Measurements from ENCODE around the gene PRKAA2.

PRKAA2 gene

DNA sequence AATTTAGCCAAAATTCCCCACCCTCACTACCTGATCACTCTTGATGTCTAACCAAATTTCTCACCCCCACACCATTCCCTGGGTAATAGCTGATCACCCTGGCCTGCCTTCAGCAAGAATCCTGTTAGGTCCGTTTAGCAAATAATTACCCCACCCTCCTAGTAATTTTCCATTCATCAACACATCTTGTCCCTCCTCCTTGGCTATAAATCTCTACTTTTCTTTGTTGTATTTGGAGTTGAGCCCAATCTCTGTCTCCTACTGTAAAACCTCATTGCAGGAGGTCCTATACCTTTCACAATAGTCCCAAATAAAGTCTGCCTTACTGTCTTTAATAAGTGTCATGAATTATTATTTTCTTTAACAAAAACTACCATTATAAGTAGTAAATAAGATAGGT lies 6.9 kb upstream of the PRKAA2 start:
- Histone ChIP-seq H3K36me3 (ENCODE audit: control insufficient read depth, insufficient read depth, low read length) (no peaks in the 10 kb centered on the region), H3K9ac (ENCODE audit: low read length) (no peak overlapping the region), H3K27me3 (ENCODE audit: control insufficient read depth, insufficient read depth, low read length) (peaks cover under 1% of the 10 kb centered on the region), H3K4me1 (ENCODE audit: control insufficient read depth, insufficient read depth, low read length) (no peaks in the 10 kb centered on the region), H3K4me3 (ENCODE audit: low read length) (no peak overlapping the region), H3K9me3 (ENCODE audit: control insufficient read depth, low read length) (no peaks in the 10 kb centered on the region)

DNA sequence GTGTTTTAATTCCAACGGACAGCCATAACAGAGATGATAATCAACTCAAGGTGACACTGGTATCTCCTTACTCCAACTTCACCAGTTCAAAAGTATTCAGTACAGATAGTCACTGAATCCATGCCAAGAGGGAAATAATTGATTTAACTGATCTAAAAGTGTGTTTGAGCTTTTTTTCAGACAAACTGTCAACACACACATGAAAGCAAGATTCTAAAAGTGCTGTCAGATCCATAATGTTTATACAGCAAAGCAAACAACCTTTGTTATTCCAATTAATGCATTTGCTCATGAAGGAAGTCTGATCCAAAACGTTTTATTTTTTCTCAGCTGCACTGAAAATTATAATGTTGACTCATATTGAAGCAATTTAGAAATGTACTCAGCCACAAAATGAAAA lies 5.9 kb upstream of the PRKAA2 start:
- Histone ChIP-seq H3K9ac (ENCODE audit: low read length) (no peak overlapping the region), H3K36me3 (ENCODE audit: control insufficient read depth, insufficient read depth, low read length) (no peaks in the 10 kb centered on the region), H3K4me1 (ENCODE audit: control insufficient read depth, insufficient read depth, low read length) (no peaks in the 10 kb centered on the region), H3K27me3 (ENCODE audit: control insufficient read depth, insufficient read depth, low read length) (peaks cover 3% of the 10 kb centered on the region), H3K9me3 (ENCODE audit: control insufficient read depth, low read length) (no peaks in the 10 kb centered on the region), H3K4me3 (ENCODE audit: low read length) (no peak overlapping the region)

DNA sequence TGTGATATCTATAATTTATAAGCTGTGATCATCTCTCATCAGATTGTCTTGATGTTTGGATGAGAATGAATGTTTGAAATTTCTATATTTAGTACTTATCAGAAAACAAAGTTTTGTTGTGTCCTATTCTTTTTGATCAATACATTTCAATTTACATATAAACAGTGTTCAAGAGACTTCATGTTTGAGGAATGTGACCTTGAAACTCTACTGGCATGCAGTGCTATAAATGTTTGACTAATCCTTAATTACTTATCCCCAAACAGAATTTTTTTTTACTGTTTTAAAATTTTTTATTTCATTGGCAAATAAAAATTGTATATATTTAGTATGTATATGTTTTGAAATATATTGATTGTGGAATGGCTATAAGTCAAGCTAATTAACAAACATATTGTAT lies 1.5 kb upstream of the PRKAA2 start:
- Histone ChIP-seq H3K27me3 (ENCODE audit: control insufficient read depth, insufficient read depth, low read length) (peaks cover 24% of the 10 kb centered on the region), H3K4me1 (ENCODE audit: control insufficient read depth, insufficient read depth, low read length) (no peaks in the 10 kb centered on the region), H3K36me3 (ENCODE audit: control insufficient read depth, insufficient read depth, low read length) (no peaks in the 10 kb centered on the region), H3K9me3 (ENCODE audit: control insufficient read depth, low read length) (no peaks in the 10 kb centered on the region), H3K9ac (ENCODE audit: low read length) (no peak overlapping the region), H3K4me3 (ENCODE audit: low read length) (no peak overlapping the region)

DNA sequence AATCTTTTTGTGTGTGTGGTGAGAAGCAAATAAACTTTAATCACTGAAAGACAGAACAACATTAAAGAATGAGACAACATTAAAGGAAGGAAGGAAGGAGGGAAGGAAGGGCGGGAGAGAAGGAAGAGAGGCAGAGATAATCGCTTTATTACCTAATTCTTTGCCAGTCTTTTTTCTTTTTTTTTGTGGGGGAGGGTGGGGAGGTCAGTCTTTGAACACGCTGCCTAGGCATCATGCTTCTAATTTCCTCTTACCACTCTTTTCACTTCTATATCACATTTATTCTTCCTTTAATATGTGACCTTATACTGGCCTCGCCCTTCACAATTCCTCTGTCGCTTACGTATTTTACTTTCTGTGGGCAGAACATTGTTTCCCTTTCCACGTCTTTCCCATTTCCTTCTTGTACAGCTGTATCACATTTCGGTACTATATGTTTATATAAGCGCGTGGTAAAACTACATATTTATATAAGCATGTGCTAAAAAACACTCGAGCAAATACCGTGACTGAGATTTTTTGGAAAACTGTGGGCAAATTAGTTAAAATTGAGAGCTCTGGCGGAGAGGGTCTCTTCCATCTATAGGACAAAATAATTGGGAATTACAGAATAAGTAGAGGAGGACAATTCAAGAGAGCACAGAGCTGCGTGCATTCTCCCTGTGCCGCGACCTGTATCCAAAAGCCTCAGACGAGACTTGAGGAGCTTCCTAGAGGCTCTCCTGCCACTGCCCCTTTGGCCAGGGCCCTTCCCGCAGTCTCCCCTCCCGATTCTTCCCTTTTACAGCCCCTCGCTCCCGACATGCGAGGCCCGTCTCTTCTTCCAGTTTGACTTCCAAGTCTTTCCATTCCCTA lies 823 bp upstream of the PRKAA2 start:
- no peaks in the 10 kb centered on the region for H3K4me1 ChIP-seq (ENCODE audit: control insufficient read depth, insufficient read depth, low read length)
- H3K9me3 ChIP-seq (ENCODE audit: control insufficient read depth, low read length), result no peaks in the 10 kb centered on the region
- peaks cover 24% of the 10 kb centered on the region for H3K27me3 ChIP-seq (ENCODE audit: control insufficient read depth, insufficient read depth, low read length)
- peak overlapping the region; percentile 55 for H3K9ac ChIP-seq (ENCODE audit: low read length)
- H3K36me3 ChIP-seq (ENCODE audit: control insufficient read depth, insufficient read depth, low read length), result no peaks in the 10 kb centered on the region
- H3K4me3 ChIP-seq (ENCODE audit: low read length), result peak overlapping the region; percentile 31

DNA sequence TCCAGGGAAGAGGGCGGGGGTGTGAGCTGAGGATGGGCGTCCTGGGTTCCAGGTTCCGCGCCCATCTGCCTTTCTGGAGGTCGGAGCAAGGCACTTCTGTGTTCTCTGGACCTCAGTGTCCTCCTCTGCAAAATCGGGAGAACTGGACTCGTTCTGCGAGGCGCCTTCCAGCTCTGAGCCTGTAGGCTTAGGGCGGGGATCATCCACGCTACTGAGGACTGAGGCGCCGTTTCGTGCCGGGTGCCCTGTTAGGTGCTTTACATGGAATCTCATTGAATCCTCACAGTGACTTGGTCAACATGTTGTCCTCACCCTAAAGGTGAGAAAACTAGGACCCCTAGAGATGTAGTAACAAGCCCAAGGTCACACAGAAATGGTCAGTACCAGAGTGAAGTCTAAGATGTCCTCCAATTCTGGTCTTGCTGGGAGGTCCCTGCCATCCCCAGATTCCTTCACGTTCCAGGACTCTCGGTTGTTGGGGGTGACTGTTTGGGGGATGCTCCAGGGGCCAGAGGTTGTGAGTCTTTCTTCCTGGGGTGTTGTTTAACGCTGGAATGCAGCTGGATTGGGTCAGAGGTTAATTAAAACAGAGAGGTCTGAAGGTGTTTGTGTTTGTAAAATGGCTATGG lies 677 bp downstream of the PRKAA2 start:
- H3K4me1 ChIP-seq (ENCODE audit: control insufficient read depth, insufficient read depth, low read length), result no peaks in the 10 kb centered on the region
- no peaks in the 10 kb centered on the region for H3K36me3 ChIP-seq (ENCODE audit: control insufficient read depth, insufficient read depth, low read length)
- no peaks in the 10 kb centered on the region for H3K9me3 ChIP-seq (ENCODE audit: control insufficient read depth, low read length)
- peaks cover 24% of the 10 kb centered on the region for H3K27me3 ChIP-seq (ENCODE audit: control insufficient read depth, insufficient read depth, low read length)
- H3K4me3 ChIP-seq (ENCODE audit: low read length), result no peak overlapping the region
- peak overlapping the region; percentile 22 for H3K9ac ChIP-seq (ENCODE audit: low read length)

DNA sequence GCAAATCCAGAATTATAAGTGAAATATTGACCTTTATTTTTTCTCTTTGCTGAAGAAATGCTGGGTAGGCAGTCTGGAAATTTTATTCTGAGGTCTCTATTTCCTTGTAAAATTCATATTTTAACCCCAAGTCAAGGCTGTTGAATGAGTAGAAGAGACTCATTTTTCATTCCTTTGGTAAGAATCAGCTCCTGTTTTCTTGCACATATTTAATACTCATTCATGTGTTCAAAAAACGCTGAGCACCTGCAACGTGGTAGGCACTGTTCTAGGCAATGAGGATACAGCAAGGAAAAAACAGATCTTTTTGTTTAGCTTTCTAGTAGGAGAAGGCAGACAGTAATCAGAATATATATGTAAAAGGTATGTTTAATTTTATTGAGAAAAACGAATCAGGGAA lies 1.5 kb downstream of the PRKAA2 start:
- Histone ChIP-seq H3K4me1 (ENCODE audit: control insufficient read depth, insufficient read depth, low read length) (no peaks in the 10 kb centered on the region), H3K4me3 (ENCODE audit: low read length) (no peak overlapping the region), H3K27me3 (ENCODE audit: control insufficient read depth, insufficient read depth, low read length) (peaks cover 24% of the 10 kb centered on the region)

DNA sequence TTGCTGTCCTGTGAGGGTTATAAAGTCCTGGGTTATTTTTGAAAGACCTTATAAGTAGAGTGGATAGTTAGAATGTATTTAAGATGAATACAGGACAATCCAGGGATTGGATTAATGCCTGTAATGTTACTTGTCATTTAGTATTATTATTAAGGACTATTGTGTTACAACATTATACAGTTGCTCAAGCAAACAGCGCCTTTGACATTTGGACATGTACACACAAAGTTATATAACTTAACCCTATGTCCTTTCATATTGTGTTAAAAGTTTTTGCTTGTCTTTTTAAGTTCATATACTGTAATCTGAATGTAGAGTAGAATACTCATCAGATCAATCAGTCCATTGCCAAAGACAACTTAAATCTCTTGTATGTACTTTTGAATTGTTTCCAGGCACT lies 2.0 kb downstream of the PRKAA2 start:
- Histone ChIP-seq H3K27me3 (ENCODE audit: control insufficient read depth, insufficient read depth, low read length) (peaks cover 24% of the 10 kb centered on the region), H3K36me3 (ENCODE audit: control insufficient read depth, insufficient read depth, low read length) (no peaks in the 10 kb centered on the region), H3K4me1 (ENCODE audit: control insufficient read depth, insufficient read depth, low read length) (no peaks in the 10 kb centered on the region), H3K9me3 (ENCODE audit: control insufficient read depth, low read length) (no peaks in the 10 kb centered on the region), H3K9ac (ENCODE audit: low read length) (no peak overlapping the region), H3K4me3 (ENCODE audit: low read length) (no peak overlapping the region)

More for the DNA sequence above, 1.5 kb downstream of the PRKAA2 start:
- no peaks in the 10 kb centered on the region for H3K36me3 ChIP-seq (ENCODE audit: control insufficient read depth, insufficient read depth, low read length)
- H3K9me3 ChIP-seq (ENCODE audit: control insufficient read depth, low read length), result no peaks in the 10 kb centered on the region
- H3K9ac ChIP-seq (ENCODE audit: low read length), result no peak overlapping the region

DNA sequence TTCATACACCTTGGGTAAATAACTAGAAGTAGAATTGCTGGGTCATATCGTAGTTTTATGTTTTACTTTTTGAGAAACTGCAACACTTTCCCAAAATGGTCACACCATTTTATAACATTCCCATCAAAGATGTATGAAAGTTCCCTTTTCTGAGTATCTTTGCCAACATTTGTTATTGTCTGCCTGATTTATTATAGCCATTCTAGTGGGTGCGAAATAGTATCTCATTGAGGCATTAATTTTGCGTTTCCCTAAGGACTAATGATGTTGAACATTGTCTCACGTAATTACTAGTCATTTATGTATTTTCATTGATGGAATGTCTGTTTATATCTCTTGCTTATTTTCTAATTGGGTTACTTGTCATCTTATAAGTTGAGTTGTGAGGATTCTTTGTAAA lies 3.4 kb downstream of the PRKAA2 start:
- H3K27me3 ChIP-seq (ENCODE audit: control insufficient read depth, insufficient read depth, low read length), result peaks cover 21% of the 10 kb centered on the region
- no peaks in the 10 kb centered on the region for H3K36me3 ChIP-seq (ENCODE audit: control insufficient read depth, insufficient read depth, low read length)
- no peak overlapping the region for H3K4me3 ChIP-seq (ENCODE audit: low read length)
- no peaks in the 10 kb centered on the region for H3K4me1 ChIP-seq (ENCODE audit: control insufficient read depth, insufficient read depth, low read length)
- no peak overlapping the region for H3K9ac ChIP-seq (ENCODE audit: low read length)
- no peaks in the 10 kb centered on the region for H3K9me3 ChIP-seq (ENCODE audit: control insufficient read depth, low read length)

DNA sequence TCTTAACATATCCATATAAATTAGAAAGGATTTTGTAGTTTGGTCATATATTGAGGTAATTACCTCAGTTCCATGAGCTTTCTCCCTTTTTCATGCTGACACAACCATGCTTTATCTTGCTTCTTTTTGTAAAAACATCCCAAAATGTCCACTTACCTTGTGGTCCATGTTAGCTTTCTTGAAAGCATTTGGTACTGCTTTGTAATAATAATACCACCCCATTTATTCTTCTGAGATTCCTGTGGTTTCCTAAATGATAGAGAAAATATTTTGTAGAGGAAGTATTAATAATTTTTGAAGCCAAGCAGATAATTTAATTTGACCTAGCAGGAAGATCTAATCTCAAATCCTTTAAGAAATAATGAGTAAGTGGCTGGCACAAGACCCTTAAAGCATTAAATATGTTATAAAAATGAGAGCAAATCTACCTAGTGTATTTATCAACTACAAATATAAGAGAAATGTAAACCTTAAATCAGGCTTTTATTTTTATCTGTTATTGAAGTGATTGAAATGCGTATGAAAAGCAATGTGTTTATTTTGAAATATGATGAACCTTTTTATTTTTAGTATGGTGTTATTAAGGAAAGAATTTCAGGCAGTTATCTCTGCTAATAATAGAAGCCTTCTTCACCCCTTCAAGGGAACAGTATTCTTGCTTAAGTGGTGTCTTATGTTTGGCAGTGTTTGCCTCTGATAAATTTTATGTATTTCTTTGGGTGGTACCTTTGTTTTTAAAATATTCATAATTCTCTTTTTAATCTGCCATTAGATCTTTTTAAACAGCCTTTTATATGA lies 9.2 kb downstream of the PRKAA2 start:
- Histone ChIP-seq H3K36me3 (ENCODE audit: control insufficient read depth, insufficient read depth, low read length) (no peaks in the 10 kb centered on the region), H3K9ac (ENCODE audit: low read length) (no peak overlapping the region), H3K4me3 (ENCODE audit: low read length) (no peak overlapping the region), H3K9me3 (ENCODE audit: control insufficient read depth, low read length) (no peaks in the 10 kb centered on the region), H3K4me1 (ENCODE audit: control insufficient read depth, insufficient read depth, low read length) (no peaks in the 10 kb centered on the region), H3K27me3 (ENCODE audit: control insufficient read depth, insufficient read depth, low read length) (no peaks in the 10 kb centered on the region)

DNA sequence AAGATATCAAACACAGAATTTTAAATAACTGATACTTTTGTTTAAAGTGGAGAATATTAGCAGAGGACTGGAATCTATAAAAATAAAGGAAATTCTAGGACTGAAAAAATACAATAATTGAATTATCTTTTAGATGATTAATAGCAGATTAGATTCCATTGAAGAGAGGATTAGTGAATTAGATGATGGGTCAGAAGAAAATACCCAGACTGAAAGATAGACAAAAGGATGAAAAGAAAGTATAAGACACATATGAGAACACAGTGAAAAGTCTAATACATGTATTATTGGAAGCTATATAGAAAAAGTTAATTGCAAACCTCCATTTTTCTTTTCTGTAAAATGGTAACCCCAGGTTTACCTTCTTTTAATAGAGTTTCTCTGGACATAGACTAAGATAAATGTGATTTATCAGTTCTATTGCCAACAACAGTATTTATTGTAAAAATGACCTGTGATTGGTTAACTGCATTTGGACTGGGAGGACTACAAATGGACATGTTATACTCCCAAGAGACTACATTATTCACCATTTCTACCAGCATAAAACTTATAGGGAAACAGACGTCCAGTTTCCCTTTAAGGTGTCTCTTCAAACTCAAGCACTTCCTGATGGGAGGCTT lies 11.0 kb downstream of the PRKAA2 start:
- Histone ChIP-seq H3K4me1 (ENCODE audit: control insufficient read depth, insufficient read depth, low read length) (no peaks in the 10 kb centered on the region), H3K36me3 (ENCODE audit: control insufficient read depth, insufficient read depth, low read length) (no peaks in the 10 kb centered on the region), H3K9me3 (ENCODE audit: control insufficient read depth, low read length) (no peaks in the 10 kb centered on the region), H3K4me3 (ENCODE audit: low read length) (no peak overlapping the region), H3K9ac (ENCODE audit: low read length) (no peak overlapping the region), H3K27me3 (ENCODE audit: control insufficient read depth, insufficient read depth, low read length) (no peaks in the 10 kb centered on the region)

DNA sequence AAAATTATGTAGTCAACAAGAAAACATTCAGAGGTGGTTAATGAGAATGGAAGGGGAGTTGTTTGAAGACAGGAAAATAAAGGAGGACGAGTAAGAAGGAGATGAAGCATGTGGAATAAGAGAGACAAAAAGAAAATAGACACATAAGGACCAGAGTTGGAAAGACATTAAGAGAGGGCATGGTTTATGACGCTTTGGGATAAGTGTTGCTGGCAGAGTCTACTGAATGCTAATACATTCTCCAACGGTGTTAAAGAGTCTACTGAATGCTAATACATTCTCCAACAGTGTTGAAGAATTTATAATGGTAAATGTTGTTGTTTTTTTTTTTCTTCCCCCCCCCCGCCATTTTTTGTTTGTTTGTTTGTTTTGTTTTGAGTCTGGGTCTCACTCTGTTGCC lies 13.1 kb downstream of the PRKAA2 start:
- Histone ChIP-seq H3K27me3 (ENCODE audit: control insufficient read depth, insufficient read depth, low read length) (no peaks in the 10 kb centered on the region), H3K4me1 (ENCODE audit: control insufficient read depth, insufficient read depth, low read length) (no peaks in the 10 kb centered on the region), H3K9me3 (ENCODE audit: control insufficient read depth, low read length) (no peaks in the 10 kb centered on the region), H3K4me3 (ENCODE audit: low read length) (no peak overlapping the region), H3K9ac (ENCODE audit: low read length) (no peak overlapping the region), H3K36me3 (ENCODE audit: control insufficient read depth, insufficient read depth, low read length) (no peaks in the 10 kb centered on the region)

DNA sequence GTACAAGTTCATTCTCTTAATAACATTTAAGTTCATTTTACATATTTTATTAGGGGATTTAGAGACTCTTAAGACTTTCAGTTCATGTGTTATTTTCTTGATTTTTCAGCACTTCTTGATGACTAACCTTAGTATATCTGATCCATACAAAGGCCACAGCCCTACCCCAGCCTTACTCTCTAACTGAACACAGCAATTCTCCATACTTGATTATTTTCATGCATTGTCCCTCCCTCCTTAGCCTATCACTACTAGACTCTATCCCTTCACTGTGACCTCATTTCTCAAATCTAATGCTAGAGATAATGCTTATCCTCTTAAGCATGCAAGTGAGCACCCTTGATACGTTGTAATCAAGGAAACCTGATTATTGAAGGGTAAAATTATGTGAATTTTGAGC lies 15.2 kb downstream of the PRKAA2 start:
- no peaks in the 10 kb centered on the region for H3K27me3 ChIP-seq (ENCODE audit: control insufficient read depth, insufficient read depth, low read length)
- H3K4me1 ChIP-seq (ENCODE audit: control insufficient read depth, insufficient read depth, low read length), result no peaks in the 10 kb centered on the region
- H3K9ac ChIP-seq (ENCODE audit: low read length), result no peak overlapping the region
- H3K4me3 ChIP-seq (ENCODE audit: low read length), result no peak overlapping the region
- H3K36me3 ChIP-seq (ENCODE audit: control insufficient read depth, insufficient read depth, low read length), result no peaks in the 10 kb centered on the region
- no peaks in the 10 kb centered on the region for H3K9me3 ChIP-seq (ENCODE audit: control insufficient read depth, low read length)

All from mucosa of stomach (tissue), 1 donor.